ENCODE data around the gene SCCPDH.

- TF ChIP-seq CTCF (IDR thresholded peaks at IDR 0.05), result no peak
- no peak for TF ChIP-seq ZFP36 (IDR thresholded peaks at IDR 0.05; ENCODE audit: borderline replicate concordance, partially characterized antibody)
- no peak for TF ChIP-seq ZSCAN20 (CRISPR knock-in tag; IDR thresholded peaks at IDR 0.05)
- TF ChIP-seq POLR2A (IDR thresholded peaks at IDR 0.05; ENCODE audit: low read length), result no peak
- no peak for TF ChIP-seq BHLHE40 (IDR thresholded peaks at IDR 0.05; ENCODE audit: low read depth, low read length)
- no peak for TF ChIP-seq EP300 (IDR thresholded peaks at IDR 0.05)
- no peak for TF ChIP-seq PBX3 (IDR thresholded peaks at IDR 0.05)
- TF ChIP-seq JUN (IDR thresholded peaks at IDR 0.05), result no peak
- no peak for TF ChIP-seq HMGXB4 (CRISPR knock-in tag; IDR thresholded peaks at IDR 0.05; ENCODE audit: borderline replicate concordance)
- TF ChIP-seq E2F6 (IDR thresholded peaks at IDR 0.05; ENCODE audit: borderline replicate concordance, low read depth), result no peak
- no peak for TF ChIP-seq RFX5 (IDR thresholded peaks at IDR 0.05)
- no peak for TF ChIP-seq MAX (IDR thresholded peaks at IDR 0.05)
- no peak for TF ChIP-seq SMC3 (IDR thresholded peaks at IDR 0.05)
Measured at GRCh38 chr1:246791303-246791918, 67.2 kb downstream of the SCCPDH start.

Measured in A549 (cell line).